Measurements from ENCODE around the gene PHLPP1. TPM values are rescaled to one million over a fixed set of nuclear protein-coding genes. Genes with fewer than 3 reads are reported as not detected.

Gene PHLPP1
- total and polyA plus RNA-seq, 8 donors, result 2.1 to 77.0 (median 12.5) TPM

- H3K27ac ChIP-seq, result peak overlapping the region in 1 of 5 donors; percentile 73
- H3K9me3 ChIP-seq, result no peaks in the 10 kb centered on the region
- TF ChIP-seq EP300 (IDR thresholded peaks at IDR 0.05) (no peak), POLR2AphosphoS5 (IDR thresholded peaks at IDR 0.05) (no peak), POLR2A (IDR thresholded peaks at IDR 0.05) (no peak)
- TF ChIP-seq, protein P1, sequence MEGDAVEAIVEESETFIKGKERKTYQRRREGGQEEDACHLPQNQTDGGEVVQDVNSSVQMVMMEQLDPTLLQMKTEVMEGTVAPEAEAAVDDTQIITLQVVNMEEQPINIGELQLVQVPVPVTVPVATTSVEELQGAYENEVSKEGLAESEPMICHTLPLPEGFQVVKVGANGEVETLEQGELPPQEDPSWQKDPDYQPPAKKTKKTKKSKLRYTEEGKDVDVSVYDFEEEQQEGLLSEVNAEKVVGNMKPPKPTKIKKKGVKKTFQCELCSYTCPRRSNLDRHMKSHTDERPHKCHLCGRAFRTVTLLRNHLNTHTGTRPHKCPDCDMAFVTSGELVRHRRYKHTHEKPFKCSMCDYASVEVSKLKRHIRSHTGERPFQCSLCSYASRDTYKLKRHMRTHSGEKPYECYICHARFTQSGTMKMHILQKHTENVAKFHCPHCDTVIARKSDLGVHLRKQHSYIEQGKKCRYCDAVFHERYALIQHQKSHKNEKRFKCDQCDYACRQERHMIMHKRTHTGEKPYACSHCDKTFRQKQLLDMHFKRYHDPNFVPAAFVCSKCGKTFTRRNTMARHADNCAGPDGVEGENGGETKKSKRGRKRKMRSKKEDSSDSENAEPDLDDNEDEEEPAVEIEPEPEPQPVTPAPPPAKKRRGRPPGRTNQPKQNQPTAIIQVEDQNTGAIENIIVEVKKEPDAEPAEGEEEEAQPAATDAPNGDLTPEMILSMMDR (IDR thresholded peaks at IDR 0.05), result no peak
Observed at GRCh38 chr18:62938487-62938886, 223.1 kb downstream of the PHLPP1 start.

DNA sequence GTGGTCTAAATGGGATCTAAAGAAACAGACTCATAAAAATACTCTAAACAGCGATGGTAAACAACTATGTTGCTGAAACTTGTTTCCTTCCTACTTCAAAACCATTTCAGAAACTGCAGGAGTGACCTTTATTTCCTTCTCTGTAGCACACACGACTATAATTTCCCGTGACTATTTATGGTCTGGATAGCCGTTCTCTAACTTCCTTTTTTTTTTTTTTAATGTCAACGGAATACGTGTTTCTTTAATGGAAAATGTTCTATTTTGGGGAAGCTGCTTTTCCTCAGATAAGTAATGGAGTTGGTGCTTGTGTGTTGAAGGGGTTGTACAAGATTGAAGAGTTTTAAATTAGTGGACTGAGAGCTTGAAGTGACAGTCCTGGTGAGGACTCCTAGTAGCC lies 224.1 kb downstream of the PHLPP1 start:
- WGBS, 5 donors, result 48 to 71% (median 60%) methylated on average over 6 of the region's 6 CpGs
- H3K36me3 ChIP-seq, result peaks cover 0 to 20% (median 10%) of the 10 kb centered on the region in 4 donors
- peaks cover 0 to 30% (median 0%) of the 10 kb centered on the region in 4 donors for H3K4me1 ChIP-seq
- no peaks in the 10 kb centered on the region for H3K9me3 ChIP-seq
- peak overlapping the region in 3 of 5 donors; percentile 23 to 73 (median 45) for H3K27ac ChIP-seq
- DNase-seq, result peak in 1 of 2 donors; percentile 59
- no peaks in the 10 kb centered on the region for H3K27me3 ChIP-seq
- intact Hi-C loops (cut with DNase I; ENCODE audit: low total_unique reads), result no loop called here
- H3K4me3 ChIP-seq, result no peak overlapping the region
- TF ChIP-seq POLR2AphosphoS5 (IDR thresholded peaks at IDR 0.05) (no peak), POLR2A (IDR thresholded peaks at IDR 0.05) (no peak), EP300 (IDR thresholded peaks at IDR 0.05) (no peak)
- TF ChIP-seq, protein P1 (IDR thresholded peaks at IDR 0.05), result no peak

More at GRCh38 chr18:62938487-62938886, 223.1 kb downstream of the PHLPP1 start:
- H3K4me1 ChIP-seq, result peaks cover 0 to 30% (median 0%) of the 10 kb centered on the region in 4 donors
- no peak overlapping the region for H3K4me3 ChIP-seq
- no peaks in the 10 kb centered on the region for H3K27me3 ChIP-seq
- intact Hi-C loops (cut with DNase I; ENCODE audit: low total_unique reads), result no loop called here
- peaks cover 0 to 18% (median 9%) of the 10 kb centered on the region in 4 donors for H3K36me3 ChIP-seq
- DNase-seq, result no peak

- TF ChIP-seq POLR2AphosphoS5 (IDR thresholded peaks at IDR 0.05), result no peak
- Histone ChIP-seq H3K27ac (peak overlapping the region in 3 of 5 donors; percentile 23 to 73 (median 45)), H3K27me3 (no peaks in the 10 kb centered on the region), H3K4me1 (peaks cover 0 to 30% (median 0%) of the 10 kb centered on the region in 4 donors), H3K9me3 (no peaks in the 10 kb centered on the region), H3K4me3 (no peak overlapping the region), H3K36me3 (peaks cover 0 to 22% (median 10%) of the 10 kb centered on the region in 4 donors)
- WGBS, 5 donors, result 75 to 88% (median 82%) methylated on average over 3 of the region's 3 CpGs
- peak in 1 of 2 donors; percentile 11 for DNase-seq
- intact Hi-C loops (cut with DNase I; ENCODE audit: low total_unique reads), result no loop called here
Observed at GRCh38 chr18:62939926-62940325, 224.6 kb downstream of the PHLPP1 start.

- DNase-seq, result peak in 1 of 2 donors; percentile 15
- Histone ChIP-seq H3K27ac (no peak overlapping the region), H3K27me3 (no peaks in the 10 kb centered on the region), H3K9me3 (no peaks in the 10 kb centered on the region), H3K4me1 (peaks cover 0 to 16% (median 0%) of the 10 kb centered on the region in 4 donors), H3K36me3 (peaks cover 10 to 43% (median 29%) of the 10 kb centered on the region in 4 donors), H3K4me3 (no peak overlapping the region)
- intact Hi-C loops (cut with DNase I; ENCODE audit: low total_unique reads), result no loop called here
- TF ChIP-seq, protein P1 (IDR thresholded peaks at IDR 0.05), result no peak
- TF ChIP-seq EP300 (IDR thresholded peaks at IDR 0.05), result no peak
- no peak for TF ChIP-seq POLR2AphosphoS5 (IDR thresholded peaks at IDR 0.05)
- TF ChIP-seq POLR2A (IDR thresholded peaks at IDR 0.05), result no peak
- 85 to 86% (median 86%) methylated on average over 8 of the region's 8 CpGs for WGBS, 5 donors
Observed at GRCh38 chr18:62942578-62942977, 227.2 kb downstream of the PHLPP1 start.

- intact Hi-C loops (cut with DNase I; ENCODE audit: low total_unique reads), result no loop called here
- H3K4me1 ChIP-seq, result peaks cover 0 to 5% (median 0%) of the 10 kb centered on the region in 4 donors
- TF ChIP-seq, protein P1 (IDR thresholded peaks at IDR 0.05), result no peak
- TF ChIP-seq EP300 (IDR thresholded peaks at IDR 0.05), result no peak
- no peak for TF ChIP-seq POLR2A (IDR thresholded peaks at IDR 0.05)
- TF ChIP-seq POLR2AphosphoS5 (IDR thresholded peaks at IDR 0.05), result no peak
- H3K36me3 ChIP-seq, result peaks cover 10 to 43% (median 29%) of the 10 kb centered on the region in 4 donors
- H3K4me3 ChIP-seq, result no peak overlapping the region
- no peaks in the 10 kb centered on the region for H3K27me3 ChIP-seq
- DNase-seq, result peak in 1 of 2 donors; percentile 54
- H3K27ac ChIP-seq, result no peak overlapping the region
- no peaks in the 10 kb centered on the region for H3K9me3 ChIP-seq
Observed at GRCh38 chr18:62944454-62944853, 229.1 kb downstream of the PHLPP1 start.

Measured in stomach (tissue), 9 donors.